ACC112 (cell line): ENCODE data around the gene TPPP3.

ENCODE experiments used
- H2AFZ ChIP-seq: fragments of 200-600 bp; sonication (generic); one replicate; pipeline ENCODE4 v1.6.0; 2017; ENCODE audit warnings: antibody characterized with exemption, low read length; ENCODE audit not compliant: unreplicated experiment
- H3K27ac ChIP-seq: fragments of 200-600 bp; sonication (generic); 2 replicates; pipeline ENCODE4 v1.5.1; 2014; ENCODE audit warnings: low read depth, mild to moderate bottlenecking, antibody characterized with exemption, low read length, moderate library complexity
- H3K27me3 ChIP-seq: fragments of 200-600 bp; sonication (generic); 2 replicates; pipeline ENCODE4 v1.6.1; 2014; ENCODE audit warnings: mild to moderate bottlenecking, antibody characterized with exemption, low read length, moderate library complexity, mixed read lengths; ENCODE audit not compliant: insufficient read depth
- H3K36me3 ChIP-seq: fragments of 200-600 bp; sonication (generic); 2 replicates; pipeline ENCODE4 v1.6.1; 2016; ENCODE audit warnings: mild to moderate bottlenecking, antibody characterized with exemption, low read length, moderate library complexity, mixed read lengths; ENCODE audit not compliant: insufficient read depth
- H3K4me1 ChIP-seq: fragments of 200-600 bp; sonication (generic); one replicate; pipeline ENCODE4 v1.6.1; 2016; ENCODE audit warnings: low read length, mixed read lengths; ENCODE audit not compliant: insufficient read depth, unreplicated experiment, control insufficient read depth
- H3K4me3 ChIP-seq: fragments of 200-600 bp; sonication (generic); 2 replicates; pipeline ENCODE4 v1.5.1; 2014; ENCODE audit warnings: mild to moderate bottlenecking, low read depth, low read length
- H3K79me2 ChIP-seq: fragments of 200-600 bp; sonication (generic); one replicate; pipeline ENCODE4 v1.6.0; 2016; ENCODE audit warnings: low read length; ENCODE audit not compliant: control insufficient read depth, unreplicated experiment, insufficient read depth

The TPPP3 gene

GRCh38 chr16:67405336-67405735 lies 12.0 kb upstream of the TPPP3 start:
- Histone ChIP-seq H2AFZ (no peak overlapping the region), H3K79me2 (no peaks in the 10 kb centered on the region), H3K27me3 (no peaks in the 10 kb centered on the region), H3K4me3 (no peak overlapping the region), H3K36me3 (no peaks in the 10 kb centered on the region), H3K4me1 (peaks cover 30% of the 10 kb centered on the region), H3K27ac (no peak overlapping the region)

GRCh38 chr16:67404740-67405226 lies 11.5 kb upstream of the TPPP3 start:
- Histone ChIP-seq H3K36me3 (no peaks in the 10 kb centered on the region), H2AFZ (no peak overlapping the region), H3K79me2 (no peaks in the 10 kb centered on the region), H3K4me3 (no peak overlapping the region), H3K4me1 (peaks cover 30% of the 10 kb centered on the region), H3K27ac (no peak overlapping the region), H3K27me3 (no peaks in the 10 kb centered on the region)

GRCh38 chr16:67403976-67404555 lies 10.8 kb upstream of the TPPP3 start:
- Histone ChIP-seq H3K4me1 (peaks cover 30% of the 10 kb centered on the region), H3K27me3 (no peaks in the 10 kb centered on the region), H3K79me2 (no peaks in the 10 kb centered on the region), H2AFZ (no peak overlapping the region), H3K36me3 (no peaks in the 10 kb centered on the region), H3K4me3 (no peak overlapping the region), H3K27ac (no peak overlapping the region)

GRCh38 chr16:67400901-67401300 lies 7.6 kb upstream of the TPPP3 start:
- peaks cover 20% of the 10 kb centered on the region for H3K4me1 ChIP-seq
- no peak overlapping the region for H3K27ac ChIP-seq
- H3K79me2 ChIP-seq = no peaks in the 10 kb centered on the region
- no peaks in the 10 kb centered on the region for H3K27me3 ChIP-seq
- H2AFZ ChIP-seq = no peak overlapping the region
- no peak overlapping the region for H3K4me3 ChIP-seq
- no peaks in the 10 kb centered on the region for H3K36me3 ChIP-seq

- Histone ChIP-seq H2AFZ (no peak overlapping the region), H3K36me3 (no peaks in the 10 kb centered on the region), H3K4me1 (peaks cover 18% of the 10 kb centered on the region), H3K27ac (no peak overlapping the region), H3K4me3 (no peak overlapping the region), H3K79me2 (no peaks in the 10 kb centered on the region), H3K27me3 (no peaks in the 10 kb centered on the region)
Measured at GRCh38 chr16:67399749-67400704, 6.7 kb upstream of the TPPP3 start.

GRCh38 chr16:67399218-67399733 lies 6.0 kb upstream of the TPPP3 start:
- Histone ChIP-seq H3K27me3 (peaks cover 1% of the 10 kb centered on the region), H3K36me3 (no peaks in the 10 kb centered on the region), H3K4me1 (peaks cover 17% of the 10 kb centered on the region), H3K27ac (no peak overlapping the region), H2AFZ (no peak overlapping the region), H3K79me2 (no peaks in the 10 kb centered on the region), H3K4me3 (no peak overlapping the region)

GRCh38 chr16:67398546-67399217 lies 5.4 kb upstream of the TPPP3 start:
- no peak overlapping the region for H3K27ac ChIP-seq
- H3K4me3 ChIP-seq = no peak overlapping the region
- peaks cover 19% of the 10 kb centered on the region for H3K4me1 ChIP-seq
- no peak overlapping the region for H2AFZ ChIP-seq
- H3K36me3 ChIP-seq = no peaks in the 10 kb centered on the region
- peaks cover 7% of the 10 kb centered on the region for H3K27me3 ChIP-seq
- H3K79me2 ChIP-seq = no peaks in the 10 kb centered on the region

- Histone ChIP-seq H3K27ac (no peak overlapping the region), H2AFZ (no peak overlapping the region), H3K4me1 (peaks cover 24% of the 10 kb centered on the region), H3K4me3 (no peak overlapping the region), H3K27me3 (peaks cover 9% of the 10 kb centered on the region), H3K36me3 (no peaks in the 10 kb centered on the region), H3K79me2 (no peaks in the 10 kb centered on the region)
Measured at GRCh38 chr16:67397812-67398545, 4.7 kb upstream of the TPPP3 start.

GRCh38 chr16:67397036-67397801 lies 3.9 kb upstream of the TPPP3 start:
- Histone ChIP-seq H3K79me2 (no peaks in the 10 kb centered on the region), H2AFZ (no peak overlapping the region), H3K27ac (peak overlapping the region; percentile 34; the same call in 1 of the 2 replicates), H3K4me1 (peaks cover 29% of the 10 kb centered on the region), H3K27me3 (peaks cover 9% of the 10 kb centered on the region), H3K4me3 (no peak overlapping the region), H3K36me3 (no peaks in the 10 kb centered on the region)
